ENCODE results near the gene CTIF. TPM values are rescaled to one million over a fixed set of nuclear protein-coding genes. Genes with fewer than 3 reads are reported as not detected.

Gene CTIF
- total RNA-seq, 2 experiments from 2014 or later = 0.06 to 0.38 TPM

GRCh38 chr18:48766026-48766425 lies 227.2 kb downstream of the CTIF start:
- no peak overlapping the region for H3K4me2 ChIP-seq (ENCODE audit: low read length)
- no peak overlapping the region for H2AFZ ChIP-seq (ENCODE audit: low read length)
- no peaks in the 10 kb centered on the region for H4K20me1 ChIP-seq (ENCODE audit: insufficient read depth, low read length)
- POLR2A ChIA-PET = no interaction called here
- intact Hi-C loops (cut with micrococcal nuclease; ENCODE audit: unreplicated experiment) = loop anchor here (5.0 kb wide), 1 partner anchor 89 kb away; no protein-coding TSS in a partner anchor
- no peak overlapping the region for H3K27ac ChIP-seq (ENCODE audit: low read depth, low read length, poor library complexity, severe bottlenecking)
- no peaks in the 10 kb centered on the region for H3K36me3 ChIP-seq (ENCODE audit: insufficient read depth, low read length)
- CTCF ChIA-PET (ENCODE audit: unreplicated experiment) = interaction anchor here (0.6 kb wide), 1 partner anchor 28 kb away, joined by 3 read pairs; no protein-coding TSS in a partner anchor
- H3K9me2 ChIP-seq (ENCODE audit: insufficient read depth, low read length) = no peaks in the 10 kb centered on the region
- no peak overlapping the region for H3K4me3 ChIP-seq (ENCODE audit: low read depth, low read length, poor library complexity, severe bottlenecking)
- H3K4me1 ChIP-seq (ENCODE audit: insufficient read depth, low read length, poor library complexity, severe bottlenecking) = no peaks in the 10 kb centered on the region
- DNase-seq (ENCODE audit: low spot score) = no peak
- no peaks in the 10 kb centered on the region for H3K9me3 ChIP-seq (ENCODE audit: low read length)
- BruUV-seq (replicated peaks) = no TSS peak
- TF ChIP-seq CTCF (conservative IDR thresholded peaks at IDR 0.05; ENCODE audit: low read length) = no peak
- no peak for TF ChIP-seq EZH2phosphoT487 (IDR thresholded peaks at IDR 0.05; ENCODE audit: borderline replicate concordance, low read depth, low read length)
- no peaks in the 10 kb centered on the region for H3K79me2 ChIP-seq (ENCODE audit: insufficient read depth, low read depth, low read length)

GRCh38 chr18:48766487-48766886 lies 227.7 kb downstream of the CTIF start:
- Histone ChIP-seq H3K9me3 (ENCODE audit: low read length) (no peaks in the 10 kb centered on the region), H3K4me2 (ENCODE audit: low read length) (no peak overlapping the region), H3K36me3 (ENCODE audit: insufficient read depth, low read length) (no peaks in the 10 kb centered on the region), H3K4me1 (ENCODE audit: insufficient read depth, low read length, poor library complexity, severe bottlenecking) (no peaks in the 10 kb centered on the region), H2AFZ (ENCODE audit: low read length) (no peak overlapping the region), H3K79me2 (ENCODE audit: insufficient read depth, low read depth, low read length) (no peaks in the 10 kb centered on the region), H3K4me3 (ENCODE audit: low read depth, low read length, poor library complexity, severe bottlenecking) (no peak overlapping the region), H3K9me2 (ENCODE audit: insufficient read depth, low read length) (no peaks in the 10 kb centered on the region), H3K27ac (ENCODE audit: low read depth, low read length, poor library complexity, severe bottlenecking) (no peak overlapping the region), H4K20me1 (ENCODE audit: insufficient read depth, low read length) (no peaks in the 10 kb centered on the region)
- no TSS peak for BruUV-seq (replicated peaks)
- intact Hi-C loops (cut with micrococcal nuclease; ENCODE audit: unreplicated experiment) = loop anchor here (5.0 kb wide), 1 partner anchor 89 kb away; no protein-coding TSS in a partner anchor
- POLR2A ChIA-PET = no interaction called here
- DNase-seq (ENCODE audit: low spot score) = no peak
- TF ChIP-seq EZH2phosphoT487 (IDR thresholded peaks at IDR 0.05; ENCODE audit: borderline replicate concordance, low read depth, low read length) (no peak), CTCF (conservative IDR thresholded peaks at IDR 0.05; ENCODE audit: low read length) (no peak)
- CTCF ChIA-PET (ENCODE audit: unreplicated experiment) = interaction anchor here (0.6 kb wide), 1 partner anchor 28 kb away, joined by 3 read pairs; no protein-coding TSS in a partner anchor

- no peak overlapping the region for H3K4me2 ChIP-seq (ENCODE audit: low read length)
- BruUV-seq (replicated peaks) = no TSS peak
Measured at GRCh38 chr18:48767090-48767690, 228.4 kb downstream of the CTIF start.

More at GRCh38 chr18:48767090-48767690, 228.4 kb downstream of the CTIF start:
- no peaks in the 10 kb centered on the region for H4K20me1 ChIP-seq (ENCODE audit: insufficient read depth, low read length)
- no peaks in the 10 kb centered on the region for H3K36me3 ChIP-seq (ENCODE audit: insufficient read depth, low read length)
- H3K4me1 ChIP-seq (ENCODE audit: insufficient read depth, low read length, poor library complexity, severe bottlenecking) = no peaks in the 10 kb centered on the region
- no peaks in the 10 kb centered on the region for H3K9me3 ChIP-seq (ENCODE audit: low read length)
- no peaks in the 10 kb centered on the region for H3K9me2 ChIP-seq (ENCODE audit: insufficient read depth, low read length)
- intact Hi-C loops (cut with micrococcal nuclease; ENCODE audit: unreplicated experiment) = loop anchor here (5.0 kb wide), 1 partner anchor 90 kb away; no protein-coding TSS in a partner anchor
- no peak overlapping the region for H3K27ac ChIP-seq (ENCODE audit: low read depth, low read length, poor library complexity, severe bottlenecking)
- H3K79me2 ChIP-seq (ENCODE audit: insufficient read depth, low read depth, low read length) = no peaks in the 10 kb centered on the region
- TF ChIP-seq CTCF (conservative IDR thresholded peaks at IDR 0.05; ENCODE audit: low read length) (no peak), EZH2phosphoT487 (IDR thresholded peaks at IDR 0.05; ENCODE audit: borderline replicate concordance, low read depth, low read length) (no peak)
- DNase-seq (ENCODE audit: low spot score) = no peak
- H2AFZ ChIP-seq (ENCODE audit: low read length) = no peak overlapping the region
- POLR2A ChIA-PET = interaction anchor here (0.6 kb wide), 1 partner anchor 187 kb away, joined by 3 read pairs; no protein-coding TSS in a partner anchor
- CTCF ChIA-PET (ENCODE audit: unreplicated experiment) = no interaction called here
- no peak overlapping the region for H3K4me3 ChIP-seq (ENCODE audit: low read depth, low read length, poor library complexity, severe bottlenecking)

All from OCI-LY7 (cell line).